ENCODE results near the gene RIMS4.

Gene RIMS4

DNA sequence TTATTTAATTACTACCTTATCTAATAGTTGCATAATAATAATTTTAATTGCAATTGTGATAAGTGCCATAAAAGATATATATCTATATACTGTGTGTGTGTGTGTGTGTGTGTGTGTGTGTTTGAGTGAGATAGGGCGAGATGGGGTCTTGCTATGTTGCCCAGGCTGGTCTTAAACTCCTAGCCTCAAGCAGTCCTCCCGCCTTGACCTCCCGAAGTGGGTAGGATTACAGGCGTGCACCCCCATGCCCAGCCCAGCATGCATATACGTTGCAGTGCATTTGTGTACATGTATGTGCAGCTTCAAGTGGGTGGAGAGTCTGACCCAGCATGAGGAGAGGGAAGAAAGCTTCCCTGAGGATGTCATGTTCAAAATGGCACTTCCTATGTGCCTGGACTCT is 4.6 kb upstream of the RIMS4 start:
- peaks cover 28% of the 10 kb centered on the region for H3K27me3 ChIP-seq (ENCODE audit: control insufficient read depth, low read length)

DNA sequence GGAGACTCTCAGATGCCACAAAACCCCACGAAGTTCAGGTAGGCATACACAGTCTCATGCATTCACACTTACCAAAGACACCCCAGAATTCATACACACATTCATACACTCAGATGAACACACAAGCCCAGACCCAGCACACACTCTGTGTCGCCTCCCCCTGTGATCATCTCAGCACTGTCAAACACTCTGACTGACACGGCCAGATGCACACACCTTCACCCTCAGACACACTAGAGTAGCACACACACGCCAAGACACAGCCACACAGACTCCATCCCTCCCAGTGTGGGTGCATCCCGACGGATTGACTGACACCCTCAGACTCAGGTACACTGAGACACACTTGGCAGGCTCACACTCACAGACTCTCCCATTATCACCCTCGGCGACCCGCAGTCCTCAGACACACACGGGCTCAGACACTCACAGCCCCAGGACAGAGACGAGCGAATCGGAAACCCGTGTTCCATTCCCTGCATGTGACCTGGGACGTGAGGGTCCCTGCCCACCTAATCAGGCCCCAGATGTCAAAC is 872 bp upstream of the RIMS4 start:
- peaks cover 15% of the 10 kb centered on the region for H3K27me3 ChIP-seq (ENCODE audit: control insufficient read depth, low read length)
- no peaks in the 10 kb centered on the region for H3F3A ChIP-seq (ENCODE audit: control insufficient read depth, insufficient read depth)
- TF ChIP-seq EZH2phosphoT487 (IDR thresholded peaks at IDR 0.05; ENCODE audit: borderline replicate concordance, low read length) (no peak), CTCF (IDR thresholded peaks at IDR 0.05; ENCODE audit: low read depth, low read length, poor library complexity, severe bottlenecking) (no peak)
- H3K4me2 ChIP-seq (ENCODE audit: low read length), result no peak overlapping the region
- H3K36me3 ChIP-seq (ENCODE audit: control insufficient read depth, low read length), result no peaks in the 10 kb centered on the region
- H3K4me3 ChIP-seq (ENCODE audit: low read length), result no peak overlapping the region
- no peaks in the 10 kb centered on the region for H3K79me2 ChIP-seq (ENCODE audit: control insufficient read depth, low read length)
- H3K9me3 ChIP-seq (ENCODE audit: control insufficient read depth, insufficient read depth, low read length), result no peaks in the 10 kb centered on the region
- no peaks in the 10 kb centered on the region; the same call in 1 of the 2 replicates for H4K20me1 ChIP-seq (ENCODE audit: control insufficient read depth, insufficient read depth, low read depth, low read length)
- no peaks in the 10 kb centered on the region for H3K4me1 ChIP-seq (ENCODE audit: control insufficient read depth, low read length)
- no peak overlapping the region for H3K27ac ChIP-seq (ENCODE audit: low read depth, low read length)
- H3K9me2 ChIP-seq (replicated peaks; ENCODE audit: control insufficient read depth, low read length), result no peaks in the 10 kb centered on the region

More for the DNA sequence above, 4.6 kb upstream of the RIMS4 start:
- Histone ChIP-seq H4K20me1 (ENCODE audit: control insufficient read depth, insufficient read depth, low read depth, low read length) (no peaks in the 10 kb centered on the region), H3K4me2 (ENCODE audit: low read length) (no peak overlapping the region), H3K9me2 (replicated peaks; ENCODE audit: control insufficient read depth, low read length) (no peaks in the 10 kb centered on the region), H3K36me3 (ENCODE audit: control insufficient read depth, low read length) (no peaks in the 10 kb centered on the region), H3F3A (ENCODE audit: control insufficient read depth, insufficient read depth) (no peaks in the 10 kb centered on the region), H3K79me2 (ENCODE audit: control insufficient read depth, low read length) (no peaks in the 10 kb centered on the region), H3K27ac (ENCODE audit: low read depth, low read length) (no peak overlapping the region), H3K9me3 (ENCODE audit: control insufficient read depth, insufficient read depth, low read length) (no peaks in the 10 kb centered on the region), H3K4me1 (ENCODE audit: control insufficient read depth, low read length) (no peaks in the 10 kb centered on the region), H3K4me3 (ENCODE audit: low read length) (no peak overlapping the region)
- TF ChIP-seq EZH2phosphoT487 (IDR thresholded peaks at IDR 0.05; ENCODE audit: borderline replicate concordance, low read length) (no peak), CTCF (IDR thresholded peaks at IDR 0.05; ENCODE audit: low read depth, low read length, poor library complexity, severe bottlenecking) (no peak)

DNA sequence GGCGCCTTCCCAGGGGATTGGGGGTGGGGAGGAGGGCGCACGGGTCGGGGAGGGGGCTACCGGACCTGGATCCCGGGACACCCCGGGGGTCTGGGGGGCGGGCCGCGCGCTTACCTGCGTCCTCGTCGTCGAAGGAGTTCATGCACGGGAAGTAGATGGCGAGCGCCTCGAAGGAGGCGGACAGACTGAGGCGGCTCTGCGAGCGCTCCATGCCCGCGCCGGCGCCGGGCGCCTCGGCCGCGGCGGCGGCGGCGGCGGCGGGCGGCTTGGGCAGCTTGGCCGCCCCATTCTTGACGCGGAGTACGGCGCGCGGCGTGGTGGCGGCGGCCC is 320 bp downstream of the RIMS4 start:
- Histone ChIP-seq H3K9me3 (ENCODE audit: control insufficient read depth, insufficient read depth, low read length) (no peaks in the 10 kb centered on the region), H3F3A (ENCODE audit: control insufficient read depth, insufficient read depth) (no peaks in the 10 kb centered on the region), H3K27ac (ENCODE audit: low read depth, low read length) (no peak overlapping the region), H3K4me3 (ENCODE audit: low read length) (no peak overlapping the region), H3K36me3 (ENCODE audit: control insufficient read depth, low read length) (no peaks in the 10 kb centered on the region), H3K4me2 (ENCODE audit: low read length) (no peak overlapping the region), H3K4me1 (ENCODE audit: control insufficient read depth, low read length) (no peaks in the 10 kb centered on the region), H3K27me3 (ENCODE audit: control insufficient read depth, low read length) (peaks cover 18% of the 10 kb centered on the region), H4K20me1 (ENCODE audit: control insufficient read depth, insufficient read depth, low read depth, low read length) (no peaks in the 10 kb centered on the region; the same call in 1 of the 2 replicates), H3K79me2 (ENCODE audit: control insufficient read depth, low read length) (no peaks in the 10 kb centered on the region), H3K9me2 (replicated peaks; ENCODE audit: control insufficient read depth, low read length) (no peaks in the 10 kb centered on the region)
- no peak for TF ChIP-seq CTCF (IDR thresholded peaks at IDR 0.05; ENCODE audit: low read depth, low read length, poor library complexity, severe bottlenecking)
- TF ChIP-seq EZH2phosphoT487 (IDR thresholded peaks at IDR 0.05; ENCODE audit: borderline replicate concordance, low read length), result no peak

Data from DOHH2 (cell line).